Activated CD4-positive, alpha-beta T cell treated with anti-CD3 and anti-CD28 coated beads, Interleukin-2, amount 10 ng/mL, durations not matched to agents 7 days and 5 days (primary cell): ENCODE data around the gene ARHGAP30. TPM values are rescaled to one million over a fixed set of nuclear protein-coding genes. Genes with fewer than 3 reads are reported as not detected.
A peak's percentile ranks its signal among the peaks of the same experiment; 100 is the strongest.

Source experiments
- CTCF ChIA-PET: fragments of 350-600 bp; sonication (Branson Sonifier 250); formaldehyde crosslinking; loops from one replicate; lab custom pipeline; 2021; ENCODE audit warnings: antibody characterized with exemption; lab: Charles Lee
- POLR2A ChIA-PET: fragments of 350-600 bp; sonication (Branson Sonifier 250); formaldehyde crosslinking; loops from one replicate; lab custom pipeline; 2021; ENCODE audit warnings: antibody characterized with exemption; lab: Charles Lee
- DNase-seq: peaks from one replicate; pipeline ENCODE4 v3.0.0-alpha.2; 2020
- H3K27ac Mint-ChIP-seq: one replicate; pipeline ENCODE4 v1.8.0; 2021; ENCODE audit warnings: mild to moderate bottlenecking, moderate library complexity, mixed read lengths
- H3K27me3 Mint-ChIP-seq: one replicate; pipeline ENCODE4 v1.8.0; 2021; ENCODE audit warnings: mixed read lengths
- H3K36me3 Mint-ChIP-seq: one replicate; pipeline ENCODE4 v1.8.0; 2021; ENCODE audit warnings: low read depth, mixed read lengths
- H3K4me1 Mint-ChIP-seq: one replicate; pipeline ENCODE4 v1.8.0; 2021; ENCODE audit warnings: mixed read lengths
- H3K4me3 Mint-ChIP-seq: one replicate; pipeline ENCODE4 v1.8.0; 2021; ENCODE audit warnings: mild to moderate bottlenecking, moderate library complexity, mixed read lengths
- H3K9me3 Mint-ChIP-seq: one replicate; pipeline ENCODE4 v1.8.0; 2021; ENCODE audit warnings: mixed read lengths
- total RNA-seq, 2 experiments: library from RNA; stranded (reverse); gene quantifications; one replicate each; pipeline ENCODE4 v1.2.3, GENCODE V29; 2021

The ARHGAP30 gene
- total RNA-seq, 2 experiments from 2014 or later: 244 to 304 TPM

GRCh38 chr1:161046605-161047228 lies 23.0 kb downstream of the ARHGAP30 start:
- H3K27me3 Mint-ChIP-seq: no peaks in the 10 kb centered on the region
- peaks cover 66% of the 10 kb centered on the region for H3K36me3 Mint-ChIP-seq

GRCh38 chr1:161045736-161046604 lies 23.7 kb downstream of the ARHGAP30 start, which contains the start of gene USF1:
TSS of gene USF1 (minus strand) at chr1:161045977. CDS start at chr1:161043275, 2,702 bp downstream.
- peak; percentile 95 for DNase-seq
- Mint-ChIP-seq H3K36me3 (peaks cover 70% of the 10 kb centered on the region), H3K27ac (peak within 1 kb of the TSS; percentile 97), H3K9me3 (no peaks in the 10 kb centered on the region), H3K27me3 (no peaks in the 10 kb centered on the region), H3K4me3 (peak within 1 kb of the TSS; percentile 79), H3K4me1 (peaks cover 49% of the 10 kb centered on the region)
- CTCF ChIA-PET: interaction anchor here (0.6 to 4.9 kb wide), 19 partner anchors 8 to 191 kb away, joined by 3 to 50 read pairs (median 3); partner anchors contain the start of genes ARHGAP30, F11R, KLHDC9 and TSTD1
- POLR2A ChIA-PET: interaction anchor here (1.0 to 2.0 kb wide), 6 partner anchors 15 to 269 kb away, joined by 3 to 8 read pairs (median 4); partner anchors contain the start of genes ARHGAP30, F11R, NIT1 and PFDN2

More at GRCh38 chr1:161046605-161047228, 23.0 kb downstream of the ARHGAP30 start:
- CTCF ChIA-PET: interaction anchor here (0.9 to 4.9 kb wide), 10 partner anchors 8 to 109 kb away, joined by 3 to 50 read pairs (median 4); partner anchors contain the start of genes ARHGAP30, F11R, KLHDC9 and TSTD1
- DNase-seq: no peak
- Mint-ChIP-seq H3K4me1 (peaks cover 45% of the 10 kb centered on the region), H3K4me3 (peak overlapping the region; percentile 79), H3K9me3 (no peaks in the 10 kb centered on the region), H3K27ac (peak overlapping the region; percentile 97)
- POLR2A ChIA-PET: interaction anchor here (0.8 to 2.0 kb wide), 4 partner anchors 15 to 269 kb away, joined by 3 to 8 read pairs (median 4); partner anchors contain the start of gene F11R

GRCh38 chr1:161044908-161045735 lies 24.6 kb downstream of the ARHGAP30 start:
- CTCF ChIA-PET: interaction anchor here (0.6 to 4.9 kb wide), 18 partner anchors 11 to 190 kb away, joined by 3 to 50 read pairs (median 3); partner anchors contain the start of genes ARHGAP30 and KLHDC9
- no peaks in the 10 kb centered on the region for H3K9me3 Mint-ChIP-seq
- peak; percentile 78 for DNase-seq
- POLR2A ChIA-PET: interaction anchor here (0.6 to 2.0 kb wide), 6 partner anchors 24 to 268 kb away, joined by 3 to 8 read pairs (median 3); partner anchors contain the start of genes ARHGAP30, F11R, NIT1 and PFDN2
- H3K4me1 Mint-ChIP-seq: peaks cover 51% of the 10 kb centered on the region
- no peaks in the 10 kb centered on the region for H3K27me3 Mint-ChIP-seq
- peak overlapping the region; percentile 97 for H3K27ac Mint-ChIP-seq
- peak overlapping the region; percentile 79 for H3K4me3 Mint-ChIP-seq
- H3K36me3 Mint-ChIP-seq: peaks cover 73% of the 10 kb centered on the region

GRCh38 chr1:161044535-161044907 lies 25.2 kb downstream of the ARHGAP30 start:
- peaks cover 57% of the 10 kb centered on the region for H3K4me1 Mint-ChIP-seq
- no peaks in the 10 kb centered on the region for H3K9me3 Mint-ChIP-seq
- peak overlapping the region; percentile 79 for H3K4me3 Mint-ChIP-seq
- ChIA-PET CTCF (interaction anchor here (0.6 to 4.9 kb wide), 8 partner anchors 11 to 89 kb away, joined by 3 to 50 read pairs (median 4); partner anchors contain the start of genes ARHGAP30 and KLHDC9), POLR2A (interaction anchor here (0.6 to 2.0 kb wide), 2 partner anchors 24 to 25 kb away, joined by 3 to 8 read pairs; partner anchors contain the start of genes ARHGAP30 and F11R)
- H3K27ac Mint-ChIP-seq: peak overlapping the region; percentile 97
- peaks cover 73% of the 10 kb centered on the region for H3K36me3 Mint-ChIP-seq
- H3K27me3 Mint-ChIP-seq: no peaks in the 10 kb centered on the region
- no peak for DNase-seq

- Mint-ChIP-seq H3K27me3 (no peaks in the 10 kb centered on the region), H3K27ac (peak overlapping the region; percentile 84), H3K4me3 (peak overlapping the region; percentile 60), H3K4me1 (peaks cover 51% of the 10 kb centered on the region), H3K36me3 (peaks cover 49% of the 10 kb centered on the region), H3K9me3 (no peaks in the 10 kb centered on the region)
- ChIA-PET POLR2A (interaction anchor here (0.6 kb wide), 1 partner anchor 8 kb away, joined by 6 read pairs; no protein-coding TSS in a partner anchor), CTCF (interaction anchor here (0.6 to 5.4 kb wide), 5 partner anchors 18 to 205 kb away, joined by 3 to 36 read pairs (median 6); partner anchors contain the start of genes F11R and KLHDC9)
- DNase-seq: no peak
Measured at GRCh38 chr1:161039546-161039945, 30.1 kb downstream of the ARHGAP30 start.

GRCh38 chr1:161039154-161039545 lies 30.5 kb downstream of the ARHGAP30 start:
- CTCF ChIA-PET: interaction anchor here (0.6 to 5.4 kb wide), 6 partner anchors 8 to 178 kb away, joined by 3 to 36 read pairs (median 6); partner anchors contain the start of genes F11R, KLHDC9 and USF1
- Mint-ChIP-seq H3K27me3 (no peaks in the 10 kb centered on the region), H3K4me1 (peaks cover 47% of the 10 kb centered on the region), H3K27ac (peak overlapping the region; percentile 94), H3K4me3 (peak overlapping the region; percentile 81), H3K36me3 (peaks cover 46% of the 10 kb centered on the region), H3K9me3 (no peaks in the 10 kb centered on the region)
- POLR2A ChIA-PET: interaction anchor here (0.6 kb wide), 1 partner anchor 8 kb away, joined by 6 read pairs; no protein-coding TSS in a partner anchor
- no peak for DNase-seq

- Mint-ChIP-seq H3K27ac (peak within 1 kb of the TSS; percentile 94), H3K27me3 (no peaks in the 10 kb centered on the region), H3K4me3 (peak within 1 kb of the TSS; percentile 81), H3K9me3 (no peaks in the 10 kb centered on the region), H3K4me1 (peaks cover 44% of the 10 kb centered on the region), H3K36me3 (peaks cover 46% of the 10 kb centered on the region)
- ChIA-PET POLR2A (no interaction called here), CTCF (interaction anchor here (1.0 to 5.4 kb wide), 6 partner anchors 8 to 96 kb away, joined by 3 to 36 read pairs (median 6); partner anchors contain the start of genes F11R, KLHDC9 and USF1)
- peak; percentile 91 for DNase-seq
Measured at GRCh38 chr1:161038523-161039153, 31.1 kb downstream of the ARHGAP30 start, which contains the start of gene TSTD1. TSS of gene TSTD1 (minus strand) at chr1:161038964. CDS start at chr1:161038889, 75 bp downstream.

GRCh38 chr1:161037661-161038522 lies 31.8 kb downstream of the ARHGAP30 start:
- ChIA-PET POLR2A (interaction anchor here (0.8 kb wide), 1 partner anchor 16 kb away, joined by 3 read pairs; no protein-coding TSS in a partner anchor), CTCF (interaction anchor here (1.0 to 5.4 kb wide), 9 partner anchors 9 to 97 kb away, joined by 3 to 36 read pairs (median 4); partner anchors contain the start of genes F11R, KLHDC9 and USF1)
- Mint-ChIP-seq H3K4me3 (peak overlapping the region; percentile 81), H3K9me3 (no peaks in the 10 kb centered on the region), H3K27me3 (no peaks in the 10 kb centered on the region), H3K27ac (peak overlapping the region; percentile 60), H3K36me3 (peaks cover 41% of the 10 kb centered on the region), H3K4me1 (peaks cover 42% of the 10 kb centered on the region)
- no peak for DNase-seq

GRCh38 chr1:161033751-161034150 lies 35.9 kb downstream of the ARHGAP30 start:
- H3K27me3 Mint-ChIP-seq: no peaks in the 10 kb centered on the region
- ChIA-PET CTCF (interaction anchor here (0.6 to 4.2 kb wide), 3 partner anchors 12 to 927 kb away, joined by 3 to 19 read pairs (median 3); partner anchors contain the start of gene F11R), POLR2A (no interaction called here)
- H3K36me3 Mint-ChIP-seq: peaks cover 3% of the 10 kb centered on the region
- peaks cover 22% of the 10 kb centered on the region for H3K4me1 Mint-ChIP-seq
- H3K9me3 Mint-ChIP-seq: no peaks in the 10 kb centered on the region
- no peak for DNase-seq
- H3K4me3 Mint-ChIP-seq: no peak overlapping the region
- no peak overlapping the region for H3K27ac Mint-ChIP-seq

- no peak overlapping the region for H3K4me3 Mint-ChIP-seq
- DNase-seq: no peak
- ChIA-PET POLR2A (no interaction called here), CTCF (interaction anchor here (0.7 to 4.2 kb wide), 4 partner anchors 9 to 65 kb away, joined by 3 to 19 read pairs (median 4); partner anchors contain the start of gene F11R)
- H3K27ac Mint-ChIP-seq: no peak overlapping the region
- H3K4me1 Mint-ChIP-seq: peaks cover 11% of the 10 kb centered on the region
- H3K27me3 Mint-ChIP-seq: no peaks in the 10 kb centered on the region
- no peaks in the 10 kb centered on the region for H3K9me3 Mint-ChIP-seq
- H3K36me3 Mint-ChIP-seq: peaks cover 2% of the 10 kb centered on the region
Measured at GRCh38 chr1:161032409-161032808, 37.3 kb downstream of the ARHGAP30 start.
